Ishikawa (cell line): ENCODE data around the gene ART4.
A peak's percentile ranks its signal among the peaks of the same experiment; 100 is the strongest.

Experiments used
- CEBPB ChIP-seq: IDR thresholded peaks from 2 replicates; pipeline ENCODE4 v1.6.1; 2012
- CREB1 ChIP-seq: IDR thresholded peaks from 2 replicates; pipeline ENCODE4 v1.6.1; 2012; ENCODE audit warnings: low read depth
- EGR1 ChIP-seq: IDR thresholded peaks from 2 replicates; pipeline ENCODE4 v1.6.1; 2012
- EP300 ChIP-seq: IDR thresholded peaks from 2 replicates; pipeline ENCODE4 v1.6.1; 2012; ENCODE audit warnings: borderline replicate concordance
- FOXM1 ChIP-seq: IDR thresholded peaks from 2 replicates; pipeline ENCODE4 v1.6.1; 2012; ENCODE audit warnings: low read depth, borderline replicate concordance
- NFIC ChIP-seq: IDR thresholded peaks from 2 replicates; pipeline ENCODE4 v1.6.1; 2012
- RAD21 ChIP-seq: IDR thresholded peaks from 2 replicates; pipeline ENCODE4 v1.6.1; 2012; ENCODE audit warnings: low read depth
- TAF1 ChIP-seq: IDR thresholded peaks from 2 replicates; pipeline ENCODE4 v1.6.1; 2012; ENCODE audit warnings: low read depth, mild to moderate bottlenecking
- TCF12 ChIP-seq: IDR thresholded peaks from 2 replicates; pipeline ENCODE4 v1.6.1; 2012; ENCODE audit warnings: low read depth
- TEAD4 ChIP-seq: IDR thresholded peaks from 2 replicates; pipeline ENCODE4 v1.6.1; 2012
- YY1 ChIP-seq: IDR thresholded peaks from 2 replicates; pipeline ENCODE4 v1.6.1; 2012; ENCODE audit warnings: low read depth
- ZBTB7A ChIP-seq: IDR thresholded peaks from 2 replicates; pipeline ENCODE4 v1.6.1; 2012; ENCODE audit warnings: low read depth
- TF ChIP-seq, protein P1 (sequence below): IDR thresholded peaks from 2 replicates; pipeline ENCODE4 v1.6.1; 2012
- TF ChIP-seq, protein P2 (sequence below): IDR thresholded peaks from 2 replicates; pipeline ENCODE4 v1.6.1; 2012; ENCODE audit warnings: low read depth, mild to moderate bottlenecking
- TF ChIP-seq, protein P3 (sequence below): IDR thresholded peaks from 2 replicates; pipeline ENCODE4 v1.6.1; 2012

ART4 gene

DNA sequence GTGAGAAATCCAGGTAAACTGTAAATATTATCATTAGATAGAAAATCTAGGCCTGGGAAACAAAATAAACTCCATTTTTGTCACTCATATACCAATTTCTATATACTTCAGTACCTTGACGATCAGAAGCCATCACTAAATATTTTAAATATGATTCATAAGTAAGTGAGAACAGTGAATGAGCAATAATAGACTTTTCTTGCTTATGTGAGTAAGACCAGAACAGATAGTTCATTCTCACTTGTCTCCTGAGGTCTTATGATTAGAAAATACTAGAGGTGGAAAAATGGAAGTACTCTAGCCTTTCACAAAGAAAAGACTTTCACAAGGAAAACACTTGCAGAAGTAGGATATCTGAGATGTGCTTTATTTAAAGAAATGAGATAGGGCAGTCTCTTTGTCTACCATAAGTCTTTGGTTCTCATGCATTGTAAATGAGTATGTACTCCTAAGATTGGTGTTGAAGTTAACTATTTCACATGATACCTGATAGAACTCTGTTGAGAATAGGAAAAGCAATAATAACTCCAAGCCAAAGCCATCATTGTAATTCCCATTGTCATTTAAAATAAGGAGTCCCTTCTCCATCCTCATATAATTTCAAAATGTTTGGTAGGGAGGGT lies 19.2 kb downstream of the ART4 start:
- no peak for TF ChIP-seq ZBTB7A
- TF ChIP-seq EP300, result no peak
- TF ChIP-seq, protein P1, sequence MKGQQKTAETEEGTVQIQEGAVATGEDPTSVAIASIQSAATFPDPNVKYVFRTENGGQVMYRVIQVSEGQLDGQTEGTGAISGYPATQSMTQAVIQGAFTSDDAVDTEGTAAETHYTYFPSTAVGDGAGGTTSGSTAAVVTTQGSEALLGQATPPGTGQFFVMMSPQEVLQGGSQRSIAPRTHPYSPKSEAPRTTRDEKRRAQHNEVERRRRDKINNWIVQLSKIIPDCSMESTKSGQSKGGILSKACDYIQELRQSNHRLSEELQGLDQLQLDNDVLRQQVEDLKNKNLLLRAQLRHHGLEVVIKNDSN, result no peak
- TF ChIP-seq FOXM1, result no peak
- TF ChIP-seq, protein P2, sequence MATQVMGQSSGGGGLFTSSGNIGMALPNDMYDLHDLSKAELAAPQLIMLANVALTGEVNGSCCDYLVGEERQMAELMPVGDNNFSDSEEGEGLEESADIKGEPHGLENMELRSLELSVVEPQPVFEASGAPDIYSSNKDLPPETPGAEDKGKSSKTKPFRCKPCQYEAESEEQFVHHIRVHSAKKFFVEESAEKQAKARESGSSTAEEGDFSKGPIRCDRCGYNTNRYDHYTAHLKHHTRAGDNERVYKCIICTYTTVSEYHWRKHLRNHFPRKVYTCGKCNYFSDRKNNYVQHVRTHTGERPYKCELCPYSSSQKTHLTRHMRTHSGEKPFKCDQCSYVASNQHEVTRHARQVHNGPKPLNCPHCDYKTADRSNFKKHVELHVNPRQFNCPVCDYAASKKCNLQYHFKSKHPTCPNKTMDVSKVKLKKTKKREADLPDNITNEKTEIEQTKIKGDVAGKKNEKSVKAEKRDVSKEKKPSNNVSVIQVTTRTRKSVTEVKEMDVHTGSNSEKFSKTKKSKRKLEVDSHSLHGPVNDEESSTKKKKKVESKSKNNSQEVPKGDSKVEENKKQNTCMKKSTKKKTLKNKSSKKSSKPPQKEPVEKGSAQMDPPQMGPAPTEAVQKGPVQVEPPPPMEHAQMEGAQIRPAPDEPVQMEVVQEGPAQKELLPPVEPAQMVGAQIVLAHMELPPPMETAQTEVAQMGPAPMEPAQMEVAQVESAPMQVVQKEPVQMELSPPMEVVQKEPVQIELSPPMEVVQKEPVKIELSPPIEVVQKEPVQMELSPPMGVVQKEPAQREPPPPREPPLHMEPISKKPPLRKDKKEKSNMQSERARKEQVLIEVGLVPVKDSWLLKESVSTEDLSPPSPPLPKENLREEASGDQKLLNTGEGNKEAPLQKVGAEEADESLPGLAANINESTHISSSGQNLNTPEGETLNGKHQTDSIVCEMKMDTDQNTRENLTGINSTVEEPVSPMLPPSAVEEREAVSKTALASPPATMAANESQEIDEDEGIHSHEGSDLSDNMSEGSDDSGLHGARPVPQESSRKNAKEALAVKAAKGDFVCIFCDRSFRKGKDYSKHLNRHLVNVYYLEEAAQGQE, result no peak
- no peak for TF ChIP-seq TEAD4
- no peak for TF ChIP-seq NFIC
- no peak for TF ChIP-seq TAF1
- TF ChIP-seq EGR1, result no peak
- no peak for TF ChIP-seq RAD21
- no peak for TF ChIP-seq CEBPB
- TF ChIP-seq CREB1, result no peak
- no peak for TF ChIP-seq TCF12
- TF ChIP-seq YY1, result no peak
- TF ChIP-seq, protein P3, sequence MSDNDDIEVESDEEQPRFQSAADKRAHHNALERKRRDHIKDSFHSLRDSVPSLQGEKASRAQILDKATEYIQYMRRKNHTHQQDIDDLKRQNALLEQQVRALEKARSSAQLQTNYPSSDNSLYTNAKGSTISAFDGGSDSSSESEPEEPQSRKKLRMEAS, result no peak

DNA sequence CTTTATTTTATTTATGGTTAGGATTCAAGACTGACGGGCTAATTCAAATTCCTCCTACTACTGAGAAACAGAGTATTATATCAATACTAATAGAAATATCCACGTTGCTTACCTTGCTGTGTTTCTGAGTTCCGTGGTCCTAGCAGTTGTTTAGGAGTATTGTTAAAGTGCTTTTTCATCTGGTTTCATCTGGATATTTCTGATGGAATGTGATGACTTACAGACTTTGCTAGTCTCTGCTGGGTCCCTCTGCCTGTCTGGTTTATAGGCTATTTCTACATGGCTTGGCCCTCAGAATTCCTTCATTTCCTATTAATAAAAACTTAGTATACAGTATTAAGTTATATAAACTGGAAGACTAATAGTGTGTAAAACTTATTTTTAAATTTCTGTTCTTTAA lies 29.3 kb downstream of the ART4 start, which contains the start of gene SMCO3:
Gene SMCO3, minus strand, starts transcription at position 169 of the 400 bp plus-strand sequence. CDS start 7,502 bp downstream, outside the sequence.
- TF ChIP-seq, protein P1, result no peak
- TF ChIP-seq CREB1, result no peak

DNA sequence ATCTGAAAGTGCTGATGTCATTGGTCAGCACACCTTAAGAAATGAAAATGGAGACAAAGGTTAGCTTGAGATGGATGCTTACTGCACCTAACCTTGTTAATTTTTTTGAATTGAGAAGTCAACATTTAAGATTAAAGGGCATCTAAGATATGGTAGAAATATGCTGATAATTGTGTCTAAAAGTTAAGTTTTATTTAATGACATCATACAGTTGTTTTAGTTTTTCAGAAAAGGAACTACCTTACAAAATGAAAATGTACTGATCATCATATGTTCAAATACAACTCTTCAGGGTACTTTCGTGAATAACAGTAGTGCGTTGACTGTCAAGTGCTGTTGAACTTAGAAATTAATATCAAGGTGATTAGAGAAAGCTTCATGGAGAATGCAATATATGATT lies 31.8 kb downstream of the ART4 start:
- no peak for TF ChIP-seq CREB1
- no peak for TF ChIP-seq NFIC
- no peak for TF ChIP-seq YY1
- TF ChIP-seq EGR1, result no peak
- TF ChIP-seq TAF1, result no peak
- no peak for TF ChIP-seq ZBTB7A

DNA sequence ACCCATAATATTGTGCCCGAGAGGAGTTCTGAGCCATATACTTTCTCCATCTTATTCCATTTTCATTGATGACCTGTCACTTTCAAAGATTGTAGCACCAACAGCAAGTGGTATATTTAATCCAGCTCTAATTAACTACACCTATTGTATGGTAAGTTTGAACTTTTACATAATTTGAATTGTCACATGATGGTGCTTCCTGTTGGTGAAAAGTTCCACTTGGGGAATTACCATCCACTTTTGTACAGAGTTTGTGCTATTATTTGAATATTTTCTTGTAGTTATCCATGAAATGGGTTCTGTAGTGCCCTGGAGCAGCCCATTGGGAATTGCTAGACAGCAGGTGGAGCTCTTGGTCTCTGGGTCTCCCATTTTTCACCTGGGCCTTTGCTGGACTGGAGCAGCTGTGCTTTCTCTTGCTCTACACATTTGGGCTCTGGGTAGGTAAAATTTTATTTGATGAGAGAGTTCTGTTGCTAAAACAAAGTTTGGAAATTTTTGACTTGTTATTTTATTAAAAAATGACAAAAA lies 32.3 kb downstream of the ART4 start:
- no peak for TF ChIP-seq CEBPB
- peak; percentile 59 for TF ChIP-seq RAD21

DNA sequence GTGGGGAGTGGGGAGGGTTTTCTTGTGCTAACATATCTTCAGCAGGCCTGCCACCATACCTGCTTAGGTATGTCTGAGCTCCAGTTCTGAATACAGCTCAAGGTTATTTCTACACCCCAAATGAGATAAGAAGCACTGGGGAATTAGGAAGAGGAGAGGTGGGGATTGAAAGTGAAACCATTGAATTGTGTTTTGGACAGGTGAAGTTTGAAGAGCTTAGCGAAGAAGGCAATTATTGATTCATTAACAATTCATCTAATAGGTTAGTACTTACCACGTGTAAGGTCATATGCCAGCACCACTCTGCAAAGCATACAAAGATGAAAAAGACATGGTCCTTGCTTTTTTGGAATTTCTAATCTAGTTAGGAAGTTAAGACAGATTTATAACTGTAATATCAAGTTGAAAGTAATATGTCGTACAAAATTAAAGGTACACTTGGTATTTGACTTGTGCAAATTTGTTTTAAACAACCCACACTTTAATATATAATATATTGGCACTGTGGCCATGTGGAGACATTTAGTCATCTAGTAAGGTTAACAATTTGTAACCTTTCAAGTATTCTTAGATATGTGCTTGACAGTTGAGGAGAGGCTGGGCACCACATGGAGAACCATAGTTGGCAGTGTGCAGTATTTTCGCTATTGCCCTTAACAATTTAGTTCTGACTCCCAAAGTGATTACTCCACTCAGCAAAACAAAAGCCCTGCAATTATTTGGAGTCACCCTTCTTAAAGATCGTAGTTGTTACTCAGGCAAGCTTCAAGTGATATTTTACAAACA lies 33.0 kb downstream of the ART4 start:
- no peak for TF ChIP-seq NFIC
- no peak for TF ChIP-seq TEAD4
- TF ChIP-seq, protein P3, result no peak
- TF ChIP-seq FOXM1, result no peak

DNA sequence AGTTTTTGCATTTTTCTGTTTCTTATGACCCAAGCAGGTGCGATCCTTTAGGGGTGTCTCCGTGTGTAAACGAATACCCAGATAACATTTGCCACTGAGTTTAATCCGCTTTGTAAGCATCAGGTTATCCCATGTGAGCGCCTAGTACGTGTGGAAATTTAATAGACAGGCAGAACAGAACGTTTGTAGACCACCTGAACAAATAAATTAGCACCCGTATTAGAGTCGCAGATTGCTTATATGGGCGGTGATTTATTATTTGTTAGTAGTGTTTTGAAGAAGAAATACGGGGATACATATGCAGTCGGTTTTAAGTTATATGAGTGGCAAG lies 39.5 kb downstream of the ART4 start:
- TF ChIP-seq CREB1 (no peak), FOXM1 (peak; percentile 24; the same call in 1 of the 2 replicates)

DNA sequence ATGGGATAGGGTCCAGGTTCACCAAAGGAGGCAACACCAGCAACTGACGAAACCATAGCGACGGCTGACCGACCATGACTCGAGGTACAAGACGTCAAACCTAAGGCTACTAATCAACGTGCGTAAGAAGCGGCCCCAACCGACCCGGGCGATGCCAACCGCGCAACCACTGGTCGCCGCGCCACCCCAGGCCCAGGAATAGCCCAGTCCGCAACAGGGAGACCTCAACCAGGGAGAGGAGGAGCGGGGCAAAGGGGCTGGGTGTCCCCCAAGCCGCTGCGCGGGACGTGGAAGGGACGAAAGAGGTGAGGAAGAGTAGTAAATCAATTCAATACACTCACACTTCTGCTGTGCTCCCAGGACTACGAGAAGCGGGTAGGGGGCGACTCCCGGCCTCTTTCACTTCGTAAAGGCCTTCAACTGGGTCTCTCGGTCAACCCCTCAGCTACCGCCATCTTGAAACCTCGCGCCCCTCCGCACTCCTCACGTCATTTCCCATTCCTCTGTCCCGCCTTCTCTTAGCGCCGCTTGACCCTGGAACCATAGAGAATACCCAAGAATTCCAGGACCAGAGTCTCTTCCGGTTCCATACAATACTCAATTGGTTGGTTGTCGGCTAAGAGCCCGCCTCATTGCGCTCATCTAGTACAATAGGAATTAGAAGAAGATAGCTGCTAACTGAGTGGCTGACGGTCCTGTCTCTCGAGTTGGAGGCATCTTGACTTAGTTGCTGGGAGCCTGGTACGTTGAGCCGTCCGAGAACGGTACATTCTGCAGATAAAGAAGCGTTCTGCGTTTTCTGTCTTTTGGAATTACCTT lies 40.1 kb downstream of the ART4 start, which contains the start of the genes C12orf60 and WBP11:
Gene C12orf60, plus strand, starts transcription at position 660 of the 819 bp plus-strand sequence. CDS start 19,266 bp downstream, outside the sequence.
Gene WBP11, minus strand, starts transcription at position 468 of the 819 bp plus-strand sequence. CDS start 2,095 bp downstream, outside the sequence.
- TF ChIP-seq, protein P2, result no peak
- TF ChIP-seq TAF1 (peak; percentile 95), NFIC (no peak), EGR1 (no peak), RAD21 (no peak), EP300 (no peak), FOXM1 (no peak; the same call in 1 of the 2 replicates), CEBPB (no peak), YY1 (peak; percentile 95), CREB1 (peak; percentile 89), TCF12 (peak; percentile 7; the same call in 1 of the 2 replicates), TEAD4 (peak; percentile 90), ZBTB7A (no peak)
- TF ChIP-seq, protein P1, result no peak
- TF ChIP-seq, protein P3, result peak; percentile 85
